Activated B cell treated with CpG ODN at 0.5 μM for 24 hours (primary cell): Measurements from ENCODE around the gene APOL6. TPM values are rescaled to one million over a fixed set of nuclear protein-coding genes. Genes with fewer than 3 reads are reported as not detected.

Experiments
- ATAC-seq: fragments of 200-7000 bp; cut with Tn5 transposase; one replicate; pipeline ENCODE4 v1.10.0; 2021; ENCODE audit warnings: low read depth, mild to moderate bottlenecking, moderate library complexity
- CTCF ChIA-PET: fragments of 350-600 bp; sonication (Branson Sonifier 250); formaldehyde crosslinking; loops from one replicate; lab custom pipeline; 2021; ENCODE audit warnings: antibody characterized with exemption; lab: Charles Lee
- POLR2A ChIA-PET: fragments of 350-600 bp; sonication (Branson Sonifier 250); formaldehyde crosslinking; loops from one replicate; lab custom pipeline; 2021; ENCODE audit warnings: antibody characterized with exemption; lab: Charles Lee
- DNase-seq: peaks from one replicate; pipeline ENCODE4 v3.0.0; 2022
- H3K27ac Mint-ChIP-seq: one replicate; pipeline ENCODE4 v1.8.0; 2020; ENCODE audit warnings: mixed read lengths
- H3K27me3 Mint-ChIP-seq: one replicate; pipeline ENCODE4 v1.8.0; 2021; ENCODE audit warnings: mixed read lengths
- H3K36me3 Mint-ChIP-seq: one replicate; pipeline ENCODE4 v1.8.0; 2021; ENCODE audit warnings: low read depth, mixed read lengths
- H3K4me1 Mint-ChIP-seq: one replicate; pipeline ENCODE4 v1.8.0; 2021; ENCODE audit warnings: mixed read lengths
- H3K4me3 Mint-ChIP-seq: one replicate; pipeline ENCODE4 v1.8.0; 2020; ENCODE audit warnings: mild to moderate bottlenecking, mixed read lengths
- H3K9me3 Mint-ChIP-seq: one replicate; pipeline ENCODE4 v1.8.0; 2020; ENCODE audit warnings: mixed read lengths
- intact Hi-C: fragments of 100-400 bp; cut with micrococcal nuclease; formaldehyde crosslinking; loops from one replicate; pipeline ENCODE4 v1.15.1; 2024
- total RNA-seq: library from RNA; stranded (reverse); gene quantifications from 2 replicates; pipeline ENCODE4 v1.2.3, GENCODE V29; 2022
- TF ChIP-seq, protein P1 (sequence below): fragments of 200-600 bp; IDR thresholded peaks from one replicate; pipeline ENCODE4 v1.8.0; 2022; ENCODE audit warnings: antibody characterized with exemption, mild to moderate bottlenecking

Gene APOL6
- total RNA-seq, 1 donor from 2014 or later: 7.7 TPM

DNA sequence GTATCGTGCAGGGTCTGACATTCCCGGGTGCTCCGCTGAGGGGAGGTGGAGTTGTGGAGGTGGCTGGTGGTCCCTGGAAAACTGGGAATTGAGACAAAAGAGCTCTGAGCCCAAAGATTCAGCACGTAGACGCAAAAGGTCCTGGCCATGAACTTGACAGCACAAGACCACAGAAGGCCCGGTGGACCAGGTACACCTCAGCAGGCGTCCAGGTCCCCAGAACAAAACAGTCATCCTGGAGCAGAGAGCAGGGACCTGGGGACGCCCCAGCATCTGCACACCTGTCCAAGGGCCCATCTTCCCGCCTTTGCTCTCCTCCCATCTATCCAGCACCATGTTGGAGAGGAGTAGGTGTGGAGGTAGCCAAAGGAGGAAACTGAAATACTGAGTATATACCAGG, 17.4 kb upstream of the APOL6 start:
- peaks cover 28% of the 10 kb centered on the region for H3K27me3 Mint-ChIP-seq
- DNase-seq: no peak

DNA sequence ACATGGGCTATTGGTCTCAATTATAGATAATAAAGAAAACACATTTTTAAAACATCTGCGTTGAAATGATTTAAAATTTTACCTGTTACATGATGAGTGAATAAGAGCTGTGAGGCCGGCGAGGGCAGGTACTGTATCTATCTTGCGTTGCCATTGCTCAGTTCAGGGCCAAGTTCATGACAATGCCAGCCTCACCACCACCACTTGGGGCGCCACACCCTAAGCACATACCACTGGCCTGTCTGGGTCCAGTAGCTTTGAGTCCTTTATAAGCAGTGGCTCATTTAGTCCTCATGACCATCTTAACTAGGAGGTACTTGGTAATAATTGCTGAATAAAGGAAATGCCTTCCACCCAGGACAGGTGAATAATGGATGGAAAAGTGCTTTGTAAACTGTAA, 16.6 kb upstream of the APOL6 start:
- H3K27ac Mint-ChIP-seq: no peak overlapping the region
- TF ChIP-seq, protein P1, sequence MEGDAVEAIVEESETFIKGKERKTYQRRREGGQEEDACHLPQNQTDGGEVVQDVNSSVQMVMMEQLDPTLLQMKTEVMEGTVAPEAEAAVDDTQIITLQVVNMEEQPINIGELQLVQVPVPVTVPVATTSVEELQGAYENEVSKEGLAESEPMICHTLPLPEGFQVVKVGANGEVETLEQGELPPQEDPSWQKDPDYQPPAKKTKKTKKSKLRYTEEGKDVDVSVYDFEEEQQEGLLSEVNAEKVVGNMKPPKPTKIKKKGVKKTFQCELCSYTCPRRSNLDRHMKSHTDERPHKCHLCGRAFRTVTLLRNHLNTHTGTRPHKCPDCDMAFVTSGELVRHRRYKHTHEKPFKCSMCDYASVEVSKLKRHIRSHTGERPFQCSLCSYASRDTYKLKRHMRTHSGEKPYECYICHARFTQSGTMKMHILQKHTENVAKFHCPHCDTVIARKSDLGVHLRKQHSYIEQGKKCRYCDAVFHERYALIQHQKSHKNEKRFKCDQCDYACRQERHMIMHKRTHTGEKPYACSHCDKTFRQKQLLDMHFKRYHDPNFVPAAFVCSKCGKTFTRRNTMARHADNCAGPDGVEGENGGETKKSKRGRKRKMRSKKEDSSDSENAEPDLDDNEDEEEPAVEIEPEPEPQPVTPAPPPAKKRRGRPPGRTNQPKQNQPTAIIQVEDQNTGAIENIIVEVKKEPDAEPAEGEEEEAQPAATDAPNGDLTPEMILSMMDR: no peak
- ChIA-PET POLR2A (no interaction called here), CTCF (interaction anchor here (0.7 kb wide), 1 partner anchor 25 kb away, joined by 3 read pairs; no protein-coding TSS in a partner anchor)
- H3K4me3 Mint-ChIP-seq: no peak overlapping the region
- peaks cover 1% of the 10 kb centered on the region for H3K9me3 Mint-ChIP-seq
- H3K4me1 Mint-ChIP-seq: peaks cover 17% of the 10 kb centered on the region
- ATAC-seq (peak; percentile 59), DNase-seq (no peak)
- H3K27me3 Mint-ChIP-seq: peaks cover 23% of the 10 kb centered on the region
- H3K36me3 Mint-ChIP-seq: no peaks in the 10 kb centered on the region
- intact Hi-C loops: loop anchor here (5.0 kb wide), 1 partner anchor 211 kb away; no protein-coding TSS in a partner anchor

More for the DNA sequence above, 17.4 kb upstream of the APOL6 start:
- H3K36me3 Mint-ChIP-seq: no peaks in the 10 kb centered on the region
- H3K4me3 Mint-ChIP-seq: no peak overlapping the region
- intact Hi-C loops: loop anchor here (5.0 kb wide), 1 partner anchor 211 kb away; no protein-coding TSS in a partner anchor
- no peak for ATAC-seq
- ChIA-PET POLR2A (no interaction called here), CTCF (no interaction called here)
- TF ChIP-seq, protein P1: no peak
- H3K9me3 Mint-ChIP-seq: peaks cover 1% of the 10 kb centered on the region
- no peak overlapping the region for H3K27ac Mint-ChIP-seq
- peaks cover 17% of the 10 kb centered on the region for H3K4me1 Mint-ChIP-seq

DNA sequence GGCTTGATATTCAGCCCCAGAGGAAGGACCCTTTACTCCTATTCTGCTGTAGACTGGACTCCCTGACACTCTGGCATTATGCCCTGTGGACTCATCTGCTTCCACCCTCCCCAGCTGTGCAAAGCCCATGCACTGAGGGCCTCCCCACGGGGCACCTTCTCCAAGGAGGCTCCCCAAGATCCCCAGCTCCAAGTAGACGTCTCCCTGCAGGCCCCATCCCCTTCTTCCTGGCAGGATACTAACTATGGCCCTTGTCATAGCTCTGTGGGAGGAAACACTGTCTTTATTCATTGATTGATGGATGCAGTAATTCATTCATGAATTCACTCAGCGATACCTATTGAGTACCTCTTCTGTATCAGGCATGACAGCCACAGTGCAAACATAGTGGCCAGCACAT, 15.3 kb upstream of the APOL6 start:
- ATAC-seq (no peak), DNase-seq (no peak)
- H3K4me3 Mint-ChIP-seq: no peak overlapping the region
- TF ChIP-seq, protein P1: no peak
- no peaks in the 10 kb centered on the region for H3K36me3 Mint-ChIP-seq
- POLR2A ChIA-PET: no interaction called here
- peaks cover 15% of the 10 kb centered on the region for H3K27me3 Mint-ChIP-seq
- H3K4me1 Mint-ChIP-seq: peaks cover 8% of the 10 kb centered on the region
- peaks cover 1% of the 10 kb centered on the region for H3K9me3 Mint-ChIP-seq
- intact Hi-C loops: loop anchor here (5.0 kb wide), 1 partner anchor 209 kb away; no protein-coding TSS in a partner anchor
- CTCF ChIA-PET: no interaction called here
- no peak overlapping the region for H3K27ac Mint-ChIP-seq

DNA sequence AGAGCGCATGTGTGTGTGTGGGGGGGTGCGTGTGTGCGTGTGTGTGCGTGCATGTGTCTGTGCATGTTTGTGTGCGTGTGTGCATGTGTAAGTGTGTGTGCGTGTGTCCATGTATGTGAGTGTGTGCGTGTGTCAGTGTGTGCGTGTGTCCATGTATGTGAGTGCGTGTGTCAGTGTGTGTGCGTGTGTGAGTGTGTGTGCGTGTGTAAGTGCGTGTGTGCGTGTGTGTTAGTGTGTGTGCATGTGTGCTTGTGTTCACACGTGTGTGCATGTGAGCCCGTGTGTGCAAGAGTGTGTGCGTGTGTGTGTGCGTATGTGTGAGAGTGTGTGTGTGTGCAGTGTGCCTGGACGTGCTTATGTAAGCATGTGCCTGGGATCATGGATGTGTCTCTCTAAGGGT, 14.7 kb upstream of the APOL6 start:
- H3K4me3 Mint-ChIP-seq: no peak overlapping the region
- TF ChIP-seq, protein P1: no peak
- no peaks in the 10 kb centered on the region for H3K36me3 Mint-ChIP-seq
- ATAC-seq (no peak), DNase-seq (no peak)
- H3K9me3 Mint-ChIP-seq: peaks cover 1% of the 10 kb centered on the region
- intact Hi-C loops: loop anchor here (5.0 kb wide), 1 partner anchor 209 kb away; no protein-coding TSS in a partner anchor
- peaks cover 8% of the 10 kb centered on the region for H3K4me1 Mint-ChIP-seq
- no peak overlapping the region for H3K27ac Mint-ChIP-seq
- ChIA-PET CTCF (no interaction called here), POLR2A (no interaction called here)
- H3K27me3 Mint-ChIP-seq: peaks cover 19% of the 10 kb centered on the region

DNA sequence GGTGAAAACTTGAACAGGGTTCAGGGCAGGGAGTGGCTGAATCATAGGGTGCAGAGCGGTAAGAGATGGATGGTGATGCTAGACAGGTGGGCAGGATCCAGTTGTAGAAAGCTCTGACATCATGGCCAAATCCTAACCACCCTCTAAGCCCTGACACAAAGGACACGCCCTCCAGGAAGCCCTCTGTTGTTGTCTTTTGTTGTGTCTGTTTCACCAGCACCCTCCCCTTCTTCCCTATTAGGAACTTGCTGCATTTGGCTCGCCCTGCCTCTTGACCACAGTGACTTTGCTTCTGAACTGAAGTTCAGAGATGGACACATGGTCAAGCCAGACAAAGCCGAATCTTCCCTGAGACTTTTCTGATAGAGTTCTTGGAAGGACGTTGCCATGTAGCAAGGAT, 14.2 kb upstream of the APOL6 start:
- Mint-ChIP-seq H3K4me1 (peaks cover 8% of the 10 kb centered on the region), H3K9me3 (peaks cover 1% of the 10 kb centered on the region), H3K4me3 (no peak overlapping the region), H3K27ac (no peak overlapping the region), H3K27me3 (peaks cover 20% of the 10 kb centered on the region), H3K36me3 (no peaks in the 10 kb centered on the region)
- intact Hi-C loops: loop anchor here (5.0 kb wide), 1 partner anchor 208 kb away; no protein-coding TSS in a partner anchor
- no peak for ATAC-seq
- CTCF ChIA-PET: no interaction called here
- TF ChIP-seq, protein P1: no peak
- no peak for DNase-seq
- POLR2A ChIA-PET: interaction anchor here (1.3 kb wide), 1 partner anchor 14 kb away, joined by 4 read pairs; the partner anchor contains the start of gene APOL6
